NCI-H2081 treated with DMSO at 0.1 percent for 48 hours (cell line): ENCODE measurements around the gene CHTF18.
"Not testable (repeated sequence)": the region's sequence is repeated elsewhere in the genome, so short reads cannot be mapped to it uniquely, and the experiment has no call there.

ENCODE experiments used
- DNase-seq: peaks from one replicate; lab custom pipeline; 2025; lab: John Stamatoyannopoulos, UW

The CHTF18 gene

GRCh38 chr16:808085-808386 lies 19.6 kb downstream of the CHTF18 start:
- DNase-seq, result no peak

DNA sequence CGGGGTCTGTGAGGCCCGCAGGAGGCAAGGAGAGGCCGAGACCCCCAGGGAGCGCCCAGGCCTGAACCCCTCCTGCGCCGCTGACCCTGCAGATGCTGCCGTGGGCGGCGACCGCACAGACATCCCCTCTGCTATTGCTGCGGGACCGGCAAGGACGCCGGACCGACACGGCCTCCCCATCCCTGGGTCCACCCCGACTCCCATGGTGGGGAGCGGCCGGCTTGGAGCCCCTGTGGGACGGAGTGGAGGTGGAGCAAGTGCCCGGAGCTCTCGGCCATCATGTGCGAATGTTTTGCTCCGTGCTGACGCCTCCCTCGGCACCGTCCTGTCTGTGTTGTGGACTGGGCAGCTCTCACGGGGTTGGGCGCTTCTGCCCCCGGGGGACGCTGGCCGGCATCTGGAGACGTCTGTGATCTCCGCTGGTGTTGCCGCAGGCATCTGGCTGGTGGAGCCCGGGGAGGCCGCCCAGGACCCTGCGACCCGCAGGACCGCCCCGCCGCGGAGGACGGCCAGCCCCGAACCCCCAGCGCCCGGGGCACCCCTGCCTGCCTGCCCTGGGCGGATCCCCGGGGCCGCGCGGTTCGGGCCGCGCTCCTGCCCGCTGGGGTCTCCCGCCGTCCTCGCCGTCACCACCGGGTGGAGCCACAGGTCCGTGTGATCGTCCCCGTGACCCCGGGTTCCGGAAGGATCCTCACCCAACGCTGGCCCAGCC lies 24.9 kb downstream of the CHTF18 start:
- no peak for DNase-seq

DNA sequence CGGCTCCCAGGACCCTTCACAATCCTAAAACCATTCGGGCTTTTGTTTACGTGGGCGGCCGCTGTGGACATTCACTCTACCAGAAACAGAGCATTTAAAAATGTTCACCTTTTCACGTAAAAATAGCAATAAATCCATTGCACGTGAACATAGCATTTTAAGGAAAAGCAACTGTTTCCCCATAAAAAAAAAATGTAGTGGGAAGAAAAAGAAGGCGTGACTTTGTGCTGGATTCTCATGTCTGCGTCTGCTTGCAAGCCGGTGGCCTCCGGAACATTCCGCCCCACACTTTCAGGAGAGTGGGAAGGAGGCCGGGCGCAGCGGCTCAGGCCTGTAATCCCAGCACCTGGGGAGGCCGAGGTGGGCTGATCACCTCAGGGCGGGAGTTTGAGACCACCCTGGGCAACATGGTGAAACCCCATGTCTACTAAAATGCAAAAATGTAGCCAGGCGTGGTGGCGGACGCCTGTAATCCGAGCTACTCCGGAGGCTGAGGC lies 25.5 kb downstream of the CHTF18 start:
- DNase-seq, result no peak

DNA sequence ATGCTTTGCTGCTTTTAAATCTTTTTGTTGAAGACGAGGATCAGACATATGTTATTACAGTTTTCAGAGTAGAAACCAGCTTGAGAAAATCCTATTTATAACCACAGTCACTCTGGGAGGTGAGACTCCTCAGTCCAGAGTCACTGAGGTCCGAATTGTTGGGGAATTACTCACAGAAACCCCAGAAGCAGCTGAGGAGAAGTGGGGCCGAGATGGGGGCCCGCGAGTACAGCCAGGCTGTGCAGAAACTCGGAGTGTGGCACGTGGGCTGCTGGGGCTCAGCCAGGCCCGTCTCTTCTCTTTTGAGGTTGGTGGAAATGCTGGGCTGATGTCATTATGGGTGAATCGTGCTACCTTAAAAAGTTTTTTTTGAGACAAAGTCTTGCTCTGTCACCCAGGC lies 26.6 kb downstream of the CHTF18 start:
- DNase-seq, result no peak

- DNase-seq, result no peak
These were observed 27.4 kb downstream of the CHTF18 start for GRCh38 chr16:815861-816260.

DNA sequence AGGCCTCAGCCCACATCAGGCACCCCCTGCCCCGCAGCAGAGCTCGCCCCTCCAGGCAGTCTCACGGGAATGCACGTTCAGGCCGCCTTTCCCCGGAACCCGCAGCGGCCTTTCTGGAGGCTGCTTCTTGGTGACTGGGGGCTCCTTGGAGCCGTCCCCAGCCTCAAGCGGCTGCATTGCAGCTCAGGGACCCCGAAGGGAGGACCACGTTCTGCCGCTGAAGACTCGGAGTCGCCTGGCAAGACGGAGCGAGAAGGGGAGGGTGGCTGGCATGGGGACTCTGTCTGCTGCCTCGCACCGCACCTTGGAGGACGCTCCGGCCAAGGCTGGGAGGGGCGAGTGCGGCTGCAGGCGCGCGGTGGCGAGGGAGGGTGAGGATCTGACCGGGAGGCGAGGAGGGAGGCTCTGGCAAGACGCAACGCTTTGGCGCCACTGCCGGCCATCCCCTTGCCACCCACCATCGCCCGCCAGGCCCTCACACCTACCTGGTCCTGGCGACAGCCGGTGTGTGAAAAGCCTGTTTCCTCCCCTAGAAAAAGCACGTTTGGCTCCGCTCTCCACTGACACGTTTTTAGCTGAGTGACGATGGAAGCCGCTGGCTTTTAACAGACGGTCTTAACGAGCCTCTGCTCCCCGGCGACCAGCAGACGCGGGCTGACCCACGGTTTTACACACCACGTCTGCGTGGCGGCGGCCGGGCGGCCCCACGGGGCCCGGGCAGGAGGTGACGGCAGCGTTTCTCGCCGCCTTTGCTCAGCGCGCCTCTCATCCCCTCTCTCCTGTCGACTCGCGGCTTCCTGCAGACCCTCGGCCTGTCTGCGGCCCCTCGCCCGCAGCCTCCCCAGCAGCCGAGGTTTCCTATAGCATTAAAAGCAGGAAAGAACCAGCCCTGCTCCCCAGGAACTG lies 28.8 kb downstream of the CHTF18 start:
- DNase-seq, result no peak

GRCh38 chr16:818132-818531 lies 29.7 kb downstream of the CHTF18 start:
- no peak for DNase-seq

DNA sequence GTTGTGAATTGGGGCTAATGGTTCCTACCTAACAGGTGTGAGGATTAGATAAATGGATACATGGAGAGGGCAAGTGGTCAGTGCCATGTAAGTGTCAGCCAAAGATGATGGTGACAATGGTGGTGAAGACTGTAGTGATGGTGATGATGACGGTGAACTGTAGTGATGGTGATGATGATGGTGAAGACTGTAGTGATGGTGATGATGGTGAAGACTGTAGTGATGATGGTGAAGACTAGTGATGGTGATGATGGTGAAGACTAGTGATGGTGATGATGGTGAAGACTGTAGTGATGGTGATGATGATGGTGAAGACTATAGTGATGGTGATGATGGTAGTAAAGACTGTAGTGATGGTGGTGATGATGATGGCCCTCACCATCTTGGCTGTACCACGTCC lies 30.2 kb downstream of the CHTF18 start:
- DNase-seq, result no peak

GRCh38 chr16:819336-820043 lies 31.1 kb downstream of the CHTF18 start:
- DNase-seq, result no peak

- not testable (repeated sequence) for DNase-seq
These were observed 31.6 kb downstream of the CHTF18 start for GRCh38 chr16:820044-820408.

DNA sequence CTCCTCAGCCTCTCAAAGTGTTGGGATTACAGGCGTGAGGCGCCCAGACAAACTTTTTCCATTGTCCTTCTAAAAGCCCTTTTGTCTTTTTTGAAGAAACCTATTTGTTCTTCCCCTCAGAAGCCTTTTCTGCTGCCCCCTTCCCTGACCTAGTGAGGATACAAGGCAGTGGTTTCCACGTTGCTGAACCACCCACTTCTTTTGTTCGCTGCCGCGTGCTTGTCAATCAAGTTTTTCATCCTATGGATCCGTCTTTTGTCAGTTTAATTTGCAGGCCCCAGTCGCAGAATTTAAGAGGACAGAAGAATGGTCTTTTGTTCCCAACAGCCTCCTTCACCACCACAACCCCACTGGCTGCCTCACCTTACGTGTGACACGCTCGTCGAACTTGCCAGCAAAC lies 32.3 kb downstream of the CHTF18 start:
- DNase-seq, result no peak

DNA sequence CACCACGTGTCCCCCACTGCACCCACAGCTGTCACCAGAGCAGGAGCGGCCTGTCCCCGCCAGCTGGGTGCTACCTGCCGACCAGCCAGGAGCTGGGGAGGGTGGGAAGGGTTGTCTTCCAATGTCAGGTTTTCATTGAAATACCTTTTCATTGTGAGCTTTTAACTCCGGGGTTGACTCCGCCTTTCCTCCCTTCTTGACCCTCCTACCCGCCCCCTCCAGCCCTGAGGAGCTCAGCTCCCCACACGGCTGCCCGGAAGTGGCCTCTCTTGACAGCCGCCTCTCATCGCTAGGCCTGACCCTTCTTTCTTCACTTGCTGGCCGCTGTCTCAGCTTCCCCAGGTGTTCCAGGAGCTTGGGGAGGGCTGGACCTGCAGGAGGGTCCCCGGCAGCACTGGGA lies 33.3 kb downstream of the CHTF18 start:
- no peak for DNase-seq

GRCh38 chr16:822174-822908 lies 33.9 kb downstream of the CHTF18 start:
- no peak for DNase-seq

- DNase-seq, result no peak
These were observed 34.5 kb downstream of the CHTF18 start for GRCh38 chr16:822909-823297.

- no peak for DNase-seq
These were observed 35.8 kb downstream of the CHTF18 start for GRCh38 chr16:824194-824593.

GRCh38 chr16:824601-825000 lies 36.2 kb downstream of the CHTF18 start:
- DNase-seq, result no peak

DNA sequence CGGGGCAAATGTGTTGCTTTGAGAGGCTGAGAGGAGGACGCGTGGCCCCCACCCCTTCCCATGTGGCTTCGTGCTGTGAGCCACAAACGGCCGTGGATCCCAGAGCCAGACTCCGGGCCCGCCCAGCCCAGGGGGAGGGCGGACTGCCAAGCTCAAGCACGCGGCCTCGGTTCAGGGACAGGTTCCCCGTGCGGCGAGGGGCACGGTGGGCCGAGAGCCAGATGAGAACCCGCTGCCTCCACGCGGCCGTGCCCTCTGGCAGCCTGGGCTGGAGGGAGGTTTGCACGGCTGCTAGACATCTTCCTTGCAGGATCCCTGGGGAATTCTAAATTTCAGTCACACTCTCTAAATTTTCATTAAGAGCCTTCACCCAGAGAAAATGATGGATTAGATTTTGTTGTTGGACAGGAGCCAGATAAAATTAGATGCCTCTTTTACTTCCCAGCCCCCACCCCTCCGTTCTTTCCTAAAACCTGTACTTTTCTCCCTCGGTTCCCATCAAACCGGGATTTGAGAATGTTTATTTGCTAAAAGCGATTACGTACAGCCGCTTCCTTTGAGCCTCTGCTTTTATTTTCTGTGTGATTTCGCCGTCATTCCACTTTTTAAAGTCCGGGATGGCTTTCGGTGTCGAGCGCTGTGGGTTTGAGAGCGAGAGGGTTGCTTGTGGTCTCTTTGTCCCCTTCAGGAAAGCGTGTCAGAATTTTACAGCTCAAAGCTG lies 37.1 kb downstream of the CHTF18 start:
- DNase-seq, result no peak

GRCh38 chr16:827513-827912 lies 39.1 kb downstream of the CHTF18 start:
- no peak for DNase-seq

DNA sequence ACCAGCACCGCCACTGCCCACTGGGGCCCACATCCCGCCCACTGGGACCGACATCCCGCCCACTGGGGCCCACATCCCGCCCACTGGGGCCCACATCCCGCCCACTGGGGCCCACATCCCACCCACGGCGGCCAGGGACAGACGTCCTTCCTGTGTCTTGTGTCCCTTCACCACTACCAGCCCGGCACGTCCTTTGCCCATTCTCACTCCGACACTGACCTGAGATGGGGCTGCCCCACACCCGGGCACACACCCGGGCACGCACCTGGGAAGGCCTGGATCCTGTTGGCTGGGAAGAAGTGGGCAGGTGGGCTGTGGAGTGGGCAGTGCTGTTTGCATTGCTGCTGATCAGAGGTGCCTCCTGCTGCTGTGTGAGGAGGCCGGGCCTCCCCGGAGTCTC lies 40.5 kb downstream of the CHTF18 start:
- no peak for DNase-seq

GRCh38 chr16:830107-830870 lies 41.9 kb downstream of the CHTF18 start:
- no peak for DNase-seq
